Activated CD4-positive, alpha-beta T cell treated with anti-CD3 and anti-CD28 coated beads for 48 hours (primary cell): ENCODE data around the gene CTNNA3.
"Not testable (repeated sequence)": the region's sequence is repeated elsewhere in the genome, so short reads cannot be mapped to it uniquely, and the experiment has no call there.

Source experiments
- DNase-seq: peaks from one replicate; pipeline ENCODE4 v3.0.0-alpha.2; 2020

The CTNNA3 gene

GRCh38 chr10:67696029-67696428 lies at the start of gene CTNNA3:
TSS of gene CTNNA3 (minus strand) at chr10:67696195.
- DNase-seq, result no peak

- no peak for DNase-seq
These were observed 39.4 kb upstream of the CTNNA3 start for GRCh38 chr10:67735430-67735829.

- no peak for DNase-seq
These were observed 37.5 kb upstream of the CTNNA3 start for GRCh38 chr10:67733511-67733910.

- DNase-seq, result no peak
These were observed 29.6 kb upstream of the CTNNA3 start for GRCh38 chr10:67725567-67725966.

- DNase-seq, result no peak
These were observed 27.6 kb upstream of the CTNNA3 start for GRCh38 chr10:67723601-67724000.

GRCh38 chr10:67722113-67722512 lies 26.1 kb upstream of the CTNNA3 start:
- no peak for DNase-seq

GRCh38 chr10:67716455-67716854 lies 20.5 kb upstream of the CTNNA3 start:
- not testable (repeated sequence) for DNase-seq

GRCh38 chr10:67705921-67706320 lies 9.9 kb upstream of the CTNNA3 start:
- DNase-seq, result no peak

GRCh38 chr10:67699613-67700270 lies 3.7 kb upstream of the CTNNA3 start:
- DNase-seq, result not testable (repeated sequence)

GRCh38 chr10:67698164-67698563 lies 2.2 kb upstream of the CTNNA3 start:
- DNase-seq, result no peak

GRCh38 chr10:67697724-67698131 lies 1.7 kb upstream of the CTNNA3 start:
- DNase-seq, result no peak

- DNase-seq, result no peak
These were observed 684 bp upstream of the CTNNA3 start for GRCh38 chr10:67696679-67697078.

- DNase-seq, result no peak
These were observed 440 bp downstream of the CTNNA3 start for GRCh38 chr10:67695555-67695954.

- not testable (repeated sequence) for DNase-seq
These were observed 4.1 kb downstream of the CTNNA3 start for GRCh38 chr10:67691861-67692260.

- not testable (repeated sequence) for DNase-seq
These were observed 5.5 kb downstream of the CTNNA3 start for GRCh38 chr10:67690540-67690939.

GRCh38 chr10:67684140-67684539 lies 11.9 kb downstream of the CTNNA3 start:
- not testable (repeated sequence) for DNase-seq

GRCh38 chr10:67678335-67678974 lies 17.5 kb downstream of the CTNNA3 start:
- DNase-seq, result no peak

- DNase-seq, result no peak
These were observed 19.7 kb downstream of the CTNNA3 start for GRCh38 chr10:67676208-67676825.

- DNase-seq, result no peak
These were observed 25.6 kb downstream of the CTNNA3 start for GRCh38 chr10:67670401-67670800.

GRCh38 chr10:67669978-67670377 lies 26.0 kb downstream of the CTNNA3 start:
- DNase-seq, result no peak

- no peak for DNase-seq
These were observed 27.5 kb downstream of the CTNNA3 start for GRCh38 chr10:67668448-67668847.

GRCh38 chr10:67667035-67667425 lies 29.0 kb downstream of the CTNNA3 start:
- no peak for DNase-seq

GRCh38 chr10:67666416-67667034 lies 29.5 kb downstream of the CTNNA3 start:
- no peak for DNase-seq

- DNase-seq, result no peak
These were observed 30.5 kb downstream of the CTNNA3 start for GRCh38 chr10:67665491-67665890.
